GM12873 (cell line): Measurements from ENCODE around the gene SGCA.

ENCODE experiments used
- CTCF ChIP-seq: IDR thresholded peaks from 2 replicates; pipeline ENCODE4 v1.5.1; 2012; ENCODE audit warnings: low read depth, mild to moderate bottlenecking, moderate library complexity, low read length, control low read depth; ENCODE audit not compliant: insufficient read depth; ENCODE audit errors: missing control alignments

Gene SGCA

DNA sequence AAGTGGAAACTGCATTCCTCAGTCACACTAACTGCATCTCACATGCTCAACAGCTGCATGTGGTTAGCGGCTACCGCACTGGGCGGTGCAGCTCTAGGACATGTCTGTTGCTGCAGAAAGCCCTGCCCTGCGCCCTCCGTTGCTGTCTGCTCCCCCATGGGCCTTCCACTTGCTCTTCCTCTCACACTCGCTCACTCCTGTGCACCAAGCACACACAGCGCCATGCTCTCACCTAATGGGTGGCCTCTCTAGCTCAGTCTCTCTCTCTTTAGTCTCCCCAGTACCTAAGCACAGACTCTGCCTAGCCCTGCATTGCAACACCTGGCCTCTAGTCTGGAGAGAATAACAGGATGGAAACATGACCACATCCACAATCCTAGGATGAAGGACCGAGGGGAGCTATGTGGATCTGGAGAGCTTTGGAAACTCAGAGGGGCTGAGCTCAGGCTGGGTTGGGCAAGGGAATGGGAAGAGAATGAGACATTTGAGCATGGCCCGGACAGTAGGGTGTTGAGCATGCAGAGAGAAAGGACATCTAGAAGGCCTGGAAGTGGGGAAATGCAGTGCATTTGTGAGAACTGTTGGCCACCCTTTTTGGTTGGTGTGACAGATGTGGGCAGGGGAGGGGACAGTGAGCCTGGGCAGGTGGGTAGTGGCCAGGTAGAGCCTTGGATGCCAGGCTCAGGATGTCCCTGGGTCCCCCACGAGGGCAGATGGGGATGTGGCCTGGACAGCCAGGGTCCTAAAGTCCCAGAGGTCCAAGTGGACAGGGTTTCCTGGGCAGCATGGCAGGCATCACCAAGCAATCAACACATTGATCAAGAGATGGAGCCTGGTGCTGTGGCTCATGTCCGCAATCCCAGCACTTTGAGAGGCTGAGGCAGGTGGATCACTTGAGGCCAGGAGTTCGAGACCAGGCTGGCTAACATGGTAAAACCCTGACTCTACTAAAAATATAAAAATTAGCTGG is 16.1 kb downstream of the SGCA start:
- TF ChIP-seq CTCF = peak; percentile 14

- no peak for TF ChIP-seq CTCF
These were observed 17.1 kb downstream of the SGCA start for GRCh38 chr17:50182783-50183420.

GRCh38 chr17:50183421-50183994 is 17.7 kb downstream of the SGCA start:
- no peak for TF ChIP-seq CTCF

GRCh38 chr17:50184064-50184463 is 18.3 kb downstream of the SGCA start:
- TF ChIP-seq CTCF = no peak

GRCh38 chr17:50184611-50185398 is 19.0 kb downstream of the SGCA start:
- no peak for TF ChIP-seq CTCF

DNA sequence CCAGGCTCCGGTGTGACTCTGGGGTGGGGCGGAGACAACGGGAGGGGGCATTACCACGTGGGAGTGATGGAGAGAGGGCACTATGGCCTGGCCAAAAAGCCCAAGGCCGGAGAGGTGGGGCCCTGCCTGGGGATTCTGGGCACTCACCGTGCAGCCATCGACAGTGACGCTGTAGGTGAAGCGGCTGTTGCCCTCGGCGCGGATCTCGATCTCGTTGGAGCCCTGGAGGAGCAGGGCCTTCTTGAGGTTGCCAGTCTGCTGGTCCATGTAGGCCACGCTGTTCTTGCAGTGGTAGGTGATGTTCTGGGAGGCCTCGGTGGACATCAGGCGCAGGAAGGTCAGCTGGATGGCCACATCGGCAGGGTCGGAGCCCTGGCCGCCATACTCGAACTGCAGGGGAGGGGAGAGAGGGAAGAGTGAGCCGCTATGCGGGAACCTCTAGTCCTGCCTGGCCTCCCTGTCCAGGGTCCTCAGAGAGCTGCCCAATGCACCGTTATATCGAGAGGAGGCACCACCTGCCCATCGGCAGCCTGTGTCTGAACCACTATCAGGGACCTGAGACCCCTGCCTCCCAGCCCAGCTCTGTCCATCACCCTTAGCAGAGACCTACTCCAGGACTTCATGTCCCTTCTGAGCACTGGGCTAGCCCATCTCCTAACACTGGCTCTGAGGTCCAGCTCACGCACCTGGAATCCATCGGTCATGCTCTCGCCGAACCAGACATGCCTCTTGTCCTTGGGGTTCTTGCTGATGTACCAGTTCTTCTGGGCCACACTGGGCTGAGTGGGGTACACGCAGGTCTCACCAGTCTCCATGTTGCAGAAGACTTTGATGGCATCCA is 20.0 kb downstream of the SGCA start:
- TF ChIP-seq CTCF = no peak
